ENCODE measurements around the gene ADGRA1. TPM values are rescaled to one million over a fixed set of nuclear protein-coding genes. Genes with fewer than 3 reads are reported as not detected.

ADGRA1 gene
- total RNA-seq, 4 donors from 2014 or later = not detected

GRCh38 chr10:133094866-133095265 is 7.1 kb downstream of the ADGRA1 start:
- no peak for TF ChIP-seq POLR2A (IDR thresholded peaks at IDR 0.05)
- no peak for TF ChIP-seq CTCF (IDR thresholded peaks at IDR 0.05)
- intact Hi-C loops (cut with DNase I) = no loop called here
- peaks cover 0 to 84% (median 1%) of the 10 kb centered on the region in 4 donors for H3K27me3 ChIP-seq
- no peaks in the 10 kb centered on the region for H3K4me1 ChIP-seq
- H3K36me3 ChIP-seq = no peaks in the 10 kb centered on the region
- no peak for DNase-seq
- H3K9me3 ChIP-seq = no peaks in the 10 kb centered on the region
- H3K27ac ChIP-seq = no peak overlapping the region
- WGBS, 2 donors = 67 to 76% methylated on average over 2 to 4 of the region's 17 CpGs
- H3K4me3 ChIP-seq = no peak overlapping the region

- Histone ChIP-seq H3K36me3 (no peaks in the 10 kb centered on the region), H3K9me3 (no peaks in the 10 kb centered on the region), H3K4me1 (peaks cover 0 to 7% (median 3%) of the 10 kb centered on the region in 3 donors), H3K27ac (no peak overlapping the region), H3K4me3 (no peak overlapping the region), H3K27me3 (peaks cover 0 to 84% (median under 1%) of the 10 kb centered on the region in 4 donors)
- WGBS, 2 donors = 100% methylated on average over 1 of the region's 16 CpGs; no CpG with 5 or more reads in 1 of the 2 donors
- TF ChIP-seq CTCF (IDR thresholded peaks at IDR 0.05) = no peak
- TF ChIP-seq POLR2A (IDR thresholded peaks at IDR 0.05) = no peak
- no peak for DNase-seq
- intact Hi-C loops (cut with DNase I) = no loop called here
These were observed 7.9 kb downstream of the ADGRA1 start for GRCh38 chr10:133095586-133095985.

- Histone ChIP-seq H3K4me3 (no peak overlapping the region), H3K27me3 (peaks cover 0 to 84% (median 4%) of the 10 kb centered on the region in 4 donors), H3K9me3 (no peaks in the 10 kb centered on the region), H3K4me1 (peaks cover 0 to 13% (median 7%) of the 10 kb centered on the region in 3 donors), H3K36me3 (no peaks in the 10 kb centered on the region), H3K27ac (no peak overlapping the region)
- DNase-seq = no peak
- TF ChIP-seq POLR2A (IDR thresholded peaks at IDR 0.05) (no peak), CTCF (IDR thresholded peaks at IDR 0.05) (no peak)
- intact Hi-C loops (cut with DNase I) = no loop called here
- 61% methylated on average over 6 of the region's 28 CpGs; no CpG with 5 or more reads in 1 of the 2 donors for WGBS, 2 donors
These were observed 9.0 kb downstream of the ADGRA1 start for GRCh38 chr10:133096616-133097269.

- TF ChIP-seq CTCF (IDR thresholded peaks at IDR 0.05) (no peak), POLR2A (IDR thresholded peaks at IDR 0.05) (no peak)
These were observed 9.7 kb downstream of the ADGRA1 start for GRCh38 chr10:133097418-133097817.

GRCh38 chr10:133097961-133098360 is 10.2 kb downstream of the ADGRA1 start:
- H3K4me1 ChIP-seq = peaks cover 0 to 13% (median 7%) of the 10 kb centered on the region in 3 donors
- no peak for TF ChIP-seq CTCF (IDR thresholded peaks at IDR 0.05)
- TF ChIP-seq POLR2A (IDR thresholded peaks at IDR 0.05) = no peak
- H3K27ac ChIP-seq = no peak overlapping the region
- DNase-seq = no peak
- no peaks in the 10 kb centered on the region for H3K36me3 ChIP-seq
- no peaks in the 10 kb centered on the region for H3K9me3 ChIP-seq
- intact Hi-C loops (cut with DNase I) = no loop called here
- H3K4me3 ChIP-seq = no peak overlapping the region
- WGBS, 2 donors = 71% methylated on average over 5 of the region's 11 CpGs; no CpG with 5 or more reads in 1 of the 2 donors
- peaks cover 0 to 88% (median 4%) of the 10 kb centered on the region in 4 donors for H3K27me3 ChIP-seq

More at GRCh38 chr10:133097418-133097817, 9.7 kb downstream of the ADGRA1 start:
- DNase-seq = no peak
- H3K36me3 ChIP-seq = no peaks in the 10 kb centered on the region
- H3K27ac ChIP-seq = no peak overlapping the region
- peaks cover 0 to 13% (median 7%) of the 10 kb centered on the region in 3 donors for H3K4me1 ChIP-seq
- no peak overlapping the region for H3K4me3 ChIP-seq
- intact Hi-C loops (cut with DNase I) = no loop called here
- peaks cover 0 to 86% (median 4%) of the 10 kb centered on the region in 4 donors for H3K27me3 ChIP-seq
- H3K9me3 ChIP-seq = no peaks in the 10 kb centered on the region
- WGBS, 2 donors = 73 to 77% methylated on average over 11 of the region's 18 CpGs
